BE2C (cell line): ENCODE results near the gene ITGA1.

Experiments
- DNase-seq: peaks from one replicate; pipeline ENCODE4 v3.0.0-alpha.2; 2020
- H3K27me3 ChIP-seq: fragments of 250-450 bp; sonication (Bioruptor Pico); 2 replicates; pipeline ENCODE4 v1.5.1; 2020; ENCODE audit warnings: mild to moderate bottlenecking
- H3K36me3 ChIP-seq: fragments of 250-450 bp; sonication (Bioruptor Pico); 2 replicates; pipeline ENCODE4 v1.5.1; 2020; ENCODE audit warnings: mild to moderate bottlenecking
- H3K4me1 ChIP-seq: fragments of 250-450 bp; sonication (Bioruptor Pico); 2 replicates; pipeline ENCODE4 v1.5.1; 2020
- H3K4me3 ChIP-seq: 2 replicates; pipeline ENCODE4 v1.5.1; 2011; ENCODE audit warnings: low read depth, low read length
- H3K9me3 ChIP-seq: fragments of 250-450 bp; sonication (Bioruptor Pico); 2 replicates; pipeline ENCODE4 v1.5.1; 2020
- CTCF ChIP-seq: IDR thresholded peaks from 2 replicates; pipeline ENCODE4 v1.5.1; 2012; ENCODE audit warnings: mild to moderate bottlenecking, low read depth, low read length

The ITGA1 gene

GRCh38 chr5:52746539-52746938 lies 41.2 kb upstream of the ITGA1 start:
- Histone ChIP-seq H3K4me1 (peaks cover 10% of the 10 kb centered on the region), H3K4me3 (no peak overlapping the region), H3K27me3 (no peaks in the 10 kb centered on the region), H3K36me3 (no peaks in the 10 kb centered on the region), H3K9me3 (no peaks in the 10 kb centered on the region)
- TF ChIP-seq CTCF, result no peak
- DNase-seq, result no peak

- Histone ChIP-seq H3K4me3 (no peak overlapping the region), H3K4me1 (no peaks in the 10 kb centered on the region), H3K27me3 (no peaks in the 10 kb centered on the region), H3K36me3 (no peaks in the 10 kb centered on the region), H3K9me3 (no peaks in the 10 kb centered on the region)
- TF ChIP-seq CTCF, result no peak
- DNase-seq, result no peak
Observed at GRCh38 chr5:52748590-52748989, 39.1 kb upstream of the ITGA1 start.

GRCh38 chr5:52749666-52750065 lies 38.0 kb upstream of the ITGA1 start:
- no peak for TF ChIP-seq CTCF
- DNase-seq, result no peak
- H3K9me3 ChIP-seq, result no peaks in the 10 kb centered on the region
- H3K36me3 ChIP-seq, result no peaks in the 10 kb centered on the region
- no peaks in the 10 kb centered on the region for H3K4me1 ChIP-seq
- H3K4me3 ChIP-seq, result no peak overlapping the region
- no peaks in the 10 kb centered on the region for H3K27me3 ChIP-seq

GRCh38 chr5:52751137-52751536 lies 36.6 kb upstream of the ITGA1 start:
- H3K9me3 ChIP-seq, result no peaks in the 10 kb centered on the region
- no peak overlapping the region for H3K4me3 ChIP-seq
- H3K36me3 ChIP-seq, result no peaks in the 10 kb centered on the region
- H3K27me3 ChIP-seq, result no peaks in the 10 kb centered on the region
- no peak for TF ChIP-seq CTCF
- no peak for DNase-seq
- no peaks in the 10 kb centered on the region for H3K4me1 ChIP-seq

GRCh38 chr5:52754051-52754450 lies 33.7 kb upstream of the ITGA1 start:
- Histone ChIP-seq H3K4me1 (no peaks in the 10 kb centered on the region), H3K27me3 (no peaks in the 10 kb centered on the region), H3K9me3 (no peaks in the 10 kb centered on the region), H3K36me3 (no peaks in the 10 kb centered on the region), H3K4me3 (no peak overlapping the region)
- no peak for DNase-seq
- no peak for TF ChIP-seq CTCF

- no peak for DNase-seq
- Histone ChIP-seq H3K4me1 (no peaks in the 10 kb centered on the region), H3K27me3 (no peaks in the 10 kb centered on the region), H3K4me3 (no peak overlapping the region), H3K9me3 (no peaks in the 10 kb centered on the region), H3K36me3 (no peaks in the 10 kb centered on the region)
- TF ChIP-seq CTCF, result no peak
Observed at GRCh38 chr5:52757527-52757926, 30.2 kb upstream of the ITGA1 start.
